Esophagus muscularis mucosa (tissue), 4 donors: ENCODE results near the gene TRIM71. TPM values are rescaled to one million over a fixed set of nuclear protein-coding genes. Genes with fewer than 3 reads are reported as not detected.

ENCODE experiments used
- DNase-seq: peaks from one replicate; pipeline ENCODE4 v3.0.0-alpha.2; 2017; ENCODE audit errors: extremely low spot score
- H3K27ac ChIP-seq, 4 donors: fragments of 200-600 bp; sonication (generic); replicated peaks in 1 of 4; 1 replicate in 3 of 4; 2 replicates in 1 of 4; pipeline ENCODE4 v1.5.1; 2016 to 2019; ENCODE audit warnings: mild to moderate bottlenecking in 1 of 4
- H3K27me3 ChIP-seq, 4 donors: fragments of 200-600 bp; sonication (generic); one replicate each; pipeline versions ENCODE4 v1.5.1 to v1.6.0; 2016 to 2019
- H3K36me3 ChIP-seq, 4 donors: fragments of 200-600 bp; sonication (generic); one replicate each; pipeline ENCODE4 v1.5.1; 2016 to 2019
- H3K4me1 ChIP-seq, 4 donors: fragments of 200-600 bp; sonication (generic); one replicate each; pipeline ENCODE4 v1.5.1; 2016 to 2019
- H3K4me3 ChIP-seq, 4 donors: fragments of 200-600 bp; sonication (generic); 1 replicate in 2 of 4; 2 replicates in 2 of 4; pipeline ENCODE4 v1.5.1; 2016 to 2019; ENCODE audit warnings: mild to moderate bottlenecking in 4 of 4, moderate library complexity in 1 of 4
- H3K9me3 ChIP-seq, 4 donors: fragments of 200-600 bp; sonication (generic); 1 replicate in 3 of 4; 2 replicates in 1 of 4; pipeline ENCODE4 v1.5.1; 2016 to 2019
- CTCF ChIP-seq, 3 experiments: fragments of 200-600 bp in 2 of 3; fragments of 450-650 bp in 1 of 3; sonication (generic) in 2 of 3; IDR thresholded peaks; one replicate each; pipeline ENCODE4 v1.5.1; 2017 to 2019; ENCODE audit warnings: antibody characterized with exemption in 3 of 3, mild to moderate bottlenecking in 2 of 3, moderate library complexity in 1 of 3
- EP300 ChIP-seq: sonication (generic); formaldehyde crosslinking; IDR thresholded peaks from one replicate; pipeline ENCODE4 v1.6.1; 2017; ENCODE audit warnings: antibody characterized with exemption
- POLR2A ChIP-seq: fragments of 450-650 bp; IDR thresholded peaks from one replicate; pipeline ENCODE4 v1.6.1; 2017; ENCODE audit warnings: antibody characterized with exemption, moderate library complexity, mild to moderate bottlenecking, low read depth
- POLR2AphosphoS5 ChIP-seq, 2 donors: sonication (generic); formaldehyde crosslinking; IDR thresholded peaks; one replicate each; pipeline ENCODE4 v1.6.1; 2017; ENCODE audit warnings: antibody characterized with exemption in 2 of 2
- WGBS: methylation state at CpG from one replicate; pipeline ENCODE4 v1.1.5; 2018; 5-methylcytosine and 5-hydroxymethylcytosine counted together
- intact Hi-C: fragments of 100-400 bp; cut with DNase I; formaldehyde crosslinking; loops from one replicate; pipeline ENCODE4 v1.15.1; 2023
- total RNA-seq, 4 donors: library from RNA; depleted of rRNA; stranded (reverse); fragments of >200 nt; gene quantifications; one replicate each; pipeline versions ENCODE4 v1.1.0 to v1.2.1, GENCODE V29; 2016

The TRIM71 gene
- total RNA-seq, 4 donors from 2014 or later = not detected

DNA sequence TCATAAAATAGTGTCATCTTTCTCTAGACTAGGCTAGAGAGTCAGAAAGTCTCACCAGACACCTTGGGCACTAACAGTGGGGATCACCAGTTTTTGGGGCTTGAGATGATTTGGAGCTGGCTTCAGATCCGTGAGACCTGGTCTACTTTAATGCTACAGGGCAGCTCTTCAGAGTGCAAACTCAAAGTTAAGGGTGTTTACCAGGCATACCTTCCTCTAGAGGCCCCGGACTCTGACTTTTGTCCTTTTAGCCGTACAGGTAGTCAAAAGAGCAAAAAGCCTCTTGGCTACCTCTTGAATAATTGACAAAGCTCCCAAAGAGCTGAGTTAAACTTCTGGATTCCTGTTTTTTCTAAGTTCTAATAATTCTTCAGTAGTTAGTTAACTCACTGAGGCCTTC is 92.2 kb downstream of the TRIM71 start:
- intact Hi-C loops = no loop called here
- no peak overlapping the region for H3K4me3 ChIP-seq

DNA sequence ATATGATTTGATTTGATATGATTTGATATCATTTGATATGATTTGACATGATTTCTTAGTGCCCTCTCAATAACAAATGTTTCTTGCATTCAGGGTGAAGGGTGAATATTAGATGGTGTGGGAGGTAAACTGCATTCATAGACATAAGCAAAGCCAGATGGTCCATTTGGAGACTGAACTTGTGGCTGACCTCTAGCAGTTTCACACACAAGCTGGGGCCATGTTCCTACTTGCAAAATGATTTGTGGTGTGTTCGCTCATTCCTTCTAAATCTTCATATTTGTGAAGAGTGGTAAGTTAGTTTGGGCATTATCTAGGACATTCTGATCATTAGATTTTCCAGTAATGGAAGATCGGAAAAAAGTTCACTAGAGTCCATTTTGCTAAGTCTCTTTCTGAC is 93.2 kb downstream of the TRIM71 start:
- intact Hi-C loops = no loop called here
- DNase-seq = no peak
- 96% methylated on average over 2 of the region's 2 CpGs for WGBS
- Histone ChIP-seq H3K4me3 (no peak overlapping the region), H3K4me1 (peaks cover 0 to 18% (median 12%) of the 10 kb centered on the region in 4 donors), H3K36me3 (no peaks in the 10 kb centered on the region), H3K27me3 (no peaks in the 10 kb centered on the region), H3K9me3 (no peaks in the 10 kb centered on the region), H3K27ac (no peak overlapping the region)
- TF ChIP-seq POLR2AphosphoS5 (IDR thresholded peaks at IDR 0.05) = no peak
- TF ChIP-seq POLR2A = no peak
- no peak for TF ChIP-seq EP300
- no peak for TF ChIP-seq CTCF (IDR thresholded peaks at IDR 0.05)

More for the DNA sequence above, 92.2 kb downstream of the TRIM71 start:
- 90% methylated on average over 3 of the region's 3 CpGs for WGBS
- H3K9me3 ChIP-seq = no peaks in the 10 kb centered on the region
- DNase-seq = no peak
- H3K4me1 ChIP-seq = peaks cover 0 to 18% (median 12%) of the 10 kb centered on the region in 4 donors
- no peak overlapping the region for H3K27ac ChIP-seq
- TF ChIP-seq POLR2AphosphoS5 (IDR thresholded peaks at IDR 0.05) (no peak), EP300 (no peak), CTCF (IDR thresholded peaks at IDR 0.05) (no peak)
- no peaks in the 10 kb centered on the region for H3K36me3 ChIP-seq
- no peaks in the 10 kb centered on the region for H3K27me3 ChIP-seq

DNA sequence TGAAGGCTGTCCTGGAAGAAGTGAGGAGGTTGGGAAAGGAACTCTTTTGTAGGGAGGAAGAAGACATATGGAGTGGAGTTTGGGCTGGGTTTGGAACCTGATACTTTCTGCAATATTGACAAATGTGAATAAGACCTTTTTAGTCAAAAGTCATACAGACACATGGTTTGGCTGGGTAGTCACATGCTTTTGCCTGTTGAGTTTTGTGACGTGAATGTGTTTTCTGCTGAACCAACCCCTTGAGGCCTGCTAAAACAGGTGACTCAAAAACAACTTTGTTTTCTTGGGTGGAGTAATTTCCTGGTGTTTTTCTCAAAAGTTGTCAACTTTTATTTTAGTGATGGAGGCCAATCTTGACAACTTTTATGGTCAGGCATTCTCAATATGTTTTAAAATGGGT is 94.2 kb downstream of the TRIM71 start:
- WGBS = 79% methylated on average over 1 of the region's 1 CpG
- H3K4me3 ChIP-seq = no peak overlapping the region
- H3K4me1 ChIP-seq = peaks cover 0 to 18% (median 12%) of the 10 kb centered on the region in 4 donors
- H3K27me3 ChIP-seq = no peaks in the 10 kb centered on the region
- no peaks in the 10 kb centered on the region for H3K36me3 ChIP-seq
- TF ChIP-seq EP300 = no peak
- no peak for TF ChIP-seq CTCF (IDR thresholded peaks at IDR 0.05)
- no peak for TF ChIP-seq POLR2A
- no peak for TF ChIP-seq POLR2AphosphoS5 (IDR thresholded peaks at IDR 0.05)
- no peak for DNase-seq
- intact Hi-C loops = no loop called here
- peaks cover 0 to 5% (median 0%) of the 10 kb centered on the region in 4 donors for H3K9me3 ChIP-seq
- H3K27ac ChIP-seq = no peak overlapping the region

DNA sequence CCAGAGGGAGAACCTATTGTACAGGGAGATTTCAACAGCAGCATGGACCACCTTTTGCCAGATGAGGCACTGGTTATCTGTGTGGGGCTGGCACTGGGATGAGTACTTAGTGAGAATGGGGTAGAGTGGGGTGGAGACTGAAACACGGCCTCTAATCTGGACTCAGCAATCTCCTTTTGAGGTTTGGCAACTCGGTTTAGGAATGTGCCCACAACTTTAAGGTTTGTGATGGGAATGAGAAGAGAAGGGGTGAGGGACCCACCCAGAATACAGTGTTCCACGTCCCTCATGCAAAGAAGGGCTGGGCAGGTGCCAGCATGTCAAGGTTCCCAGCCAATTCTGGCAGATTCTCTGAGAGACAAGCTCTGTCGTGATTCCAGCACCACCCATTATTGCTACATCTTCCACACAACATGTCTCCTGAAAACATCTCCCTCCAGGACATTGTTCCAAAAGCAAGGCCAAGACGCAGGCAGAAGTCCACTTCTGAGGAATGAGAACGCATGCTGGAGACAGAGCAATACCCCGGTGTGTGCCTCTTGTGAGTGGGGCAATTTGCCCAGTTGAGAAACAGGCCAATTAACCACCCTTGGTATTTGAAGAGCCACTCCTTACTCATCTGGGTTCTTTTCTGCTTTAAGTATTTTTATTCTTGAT is 96.1 kb downstream of the TRIM71 start:
- Histone ChIP-seq H3K9me3 (peaks cover 0 to 6% (median 0%) of the 10 kb centered on the region in 4 donors), H3K36me3 (no peaks in the 10 kb centered on the region), H3K4me3 (no peak overlapping the region), H3K27me3 (no peaks in the 10 kb centered on the region), H3K4me1 (peaks cover 0 to 18% (median 12%) of the 10 kb centered on the region in 4 donors), H3K27ac (peak overlapping the region; percentile 59 to 76 (median 67))
- TF ChIP-seq POLR2A (no peak), CTCF (IDR thresholded peaks at IDR 0.05) (no peak), EP300 (no peak), POLR2AphosphoS5 (IDR thresholded peaks at IDR 0.05) (peak; percentile 60 to 64)
- WGBS = 39% methylated on average over 7 of the region's 7 CpGs
- intact Hi-C loops = no loop called here
- DNase-seq = peak; percentile 92

- TF ChIP-seq POLR2AphosphoS5 (IDR thresholded peaks at IDR 0.05) (no peak), POLR2A (no peak), CTCF (IDR thresholded peaks at IDR 0.05) (no peak), EP300 (no peak)
- no peaks in the 10 kb centered on the region for H3K4me1 ChIP-seq
- intact Hi-C loops = no loop called here
- no peak overlapping the region for H3K4me3 ChIP-seq
- no peaks in the 10 kb centered on the region for H3K27me3 ChIP-seq
- H3K27ac ChIP-seq = no peak overlapping the region
- 94% methylated on average over 2 of the region's 2 CpGs for WGBS
- H3K36me3 ChIP-seq = no peaks in the 10 kb centered on the region
- DNase-seq = no peak
- H3K9me3 ChIP-seq = peaks cover 0 to 6% (median 0%) of the 10 kb centered on the region in 4 donors
Observed at GRCh38 chr3:32919920-32920319, 102.1 kb downstream of the TRIM71 start.
